Skin epidermis (tissue), 12 donors: Measurements from ENCODE around the gene STX18.
"Not testable (repeated sequence)": the region's sequence is repeated elsewhere in the genome, so short reads cannot be mapped to it uniquely, and the experiment has no call there.

Source experiments
- H3K27ac ChIP-seq, 21 experiments: fragments of 200-600 bp; sonication (generic) in 11 of 21; one replicate each; pipeline ENCODE4 v1.5.0; 2020; ENCODE audit warnings: mild to moderate bottlenecking in 3 of 21, inconsistent platforms in 2 of 21, moderate library complexity in 2 of 21
- H3K4me3 ChIP-seq, 7 experiments: fragments of 200-600 bp; sonication (generic) in 2 of 7; one replicate each; pipeline ENCODE4 v1.5.0; 2020; ENCODE audit warnings: inconsistent platforms in 2 of 7, mild to moderate bottlenecking in 2 of 7, moderate library complexity in 1 of 7

Gene STX18

GRCh38 chr4:4427121-4427870, 114.6 kb downstream of the STX18 start:
- Histone ChIP-seq H3K27ac (no peak overlapping the region), H3K4me3 (no peak overlapping the region)

DNA sequence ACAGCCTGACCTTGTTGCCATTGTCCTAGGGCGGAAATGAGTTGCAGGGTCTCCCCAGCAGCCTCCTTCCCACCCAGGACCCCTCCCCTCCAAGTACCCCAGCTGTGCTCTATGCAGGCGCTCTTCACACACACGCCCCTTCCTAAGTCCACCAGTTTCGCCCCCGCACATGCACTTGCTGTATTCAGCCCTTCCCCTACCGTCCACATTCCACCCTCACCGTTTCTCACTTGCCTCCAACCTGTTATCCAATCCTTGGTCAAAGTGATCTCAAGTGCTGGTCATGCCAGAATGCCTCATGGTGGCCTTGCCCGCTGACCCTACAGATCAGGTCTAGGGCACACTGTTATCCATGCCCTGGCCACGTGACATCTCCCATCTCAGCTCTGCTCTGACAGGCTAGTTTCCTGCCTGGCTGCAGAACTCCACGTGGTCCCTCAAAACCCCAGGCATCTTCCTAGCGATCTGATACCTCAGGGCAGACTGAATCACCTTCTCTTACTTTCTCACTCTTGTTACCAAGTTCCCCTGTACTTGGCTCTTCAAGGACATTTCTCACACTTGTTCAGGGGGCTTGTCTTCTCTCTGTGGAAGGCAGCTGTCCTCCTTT, 115.2 kb downstream of the STX18 start:
- no peak overlapping the region for H3K4me3 ChIP-seq
- H3K27ac ChIP-seq, result no peak overlapping the region

DNA sequence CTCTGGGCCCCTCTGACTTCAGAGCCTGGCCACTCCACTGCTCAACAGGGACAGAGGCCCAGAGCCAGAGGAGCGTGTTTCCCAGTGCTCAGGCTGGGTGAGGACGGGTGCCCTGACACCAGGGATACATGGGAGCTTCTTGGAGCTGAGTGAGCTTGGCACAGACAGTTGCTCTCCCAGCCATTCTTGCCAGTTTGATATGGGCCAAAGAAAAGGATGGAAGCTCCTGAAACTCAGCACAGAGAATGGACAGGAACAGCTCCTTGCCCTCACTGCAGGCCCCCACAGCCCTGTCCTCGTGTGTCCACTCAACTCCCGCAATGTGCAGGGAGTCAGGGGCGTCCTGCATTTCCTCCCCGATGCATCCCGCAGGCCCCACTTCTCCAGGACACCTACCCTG, 116.2 kb downstream of the STX18 start:
- Histone ChIP-seq H3K27ac (no peak overlapping the region), H3K4me3 (no peak overlapping the region)

- no peak overlapping the region for H3K27ac ChIP-seq
- no peak overlapping the region for H3K4me3 ChIP-seq
Measured at GRCh38 chr4:4425119-4425690, 116.6 kb downstream of the STX18 start.

GRCh38 chr4:4424499-4425115, 117.2 kb downstream of the STX18 start:
- Histone ChIP-seq H3K4me3 (no peak overlapping the region), H3K27ac (no peak overlapping the region)

DNA sequence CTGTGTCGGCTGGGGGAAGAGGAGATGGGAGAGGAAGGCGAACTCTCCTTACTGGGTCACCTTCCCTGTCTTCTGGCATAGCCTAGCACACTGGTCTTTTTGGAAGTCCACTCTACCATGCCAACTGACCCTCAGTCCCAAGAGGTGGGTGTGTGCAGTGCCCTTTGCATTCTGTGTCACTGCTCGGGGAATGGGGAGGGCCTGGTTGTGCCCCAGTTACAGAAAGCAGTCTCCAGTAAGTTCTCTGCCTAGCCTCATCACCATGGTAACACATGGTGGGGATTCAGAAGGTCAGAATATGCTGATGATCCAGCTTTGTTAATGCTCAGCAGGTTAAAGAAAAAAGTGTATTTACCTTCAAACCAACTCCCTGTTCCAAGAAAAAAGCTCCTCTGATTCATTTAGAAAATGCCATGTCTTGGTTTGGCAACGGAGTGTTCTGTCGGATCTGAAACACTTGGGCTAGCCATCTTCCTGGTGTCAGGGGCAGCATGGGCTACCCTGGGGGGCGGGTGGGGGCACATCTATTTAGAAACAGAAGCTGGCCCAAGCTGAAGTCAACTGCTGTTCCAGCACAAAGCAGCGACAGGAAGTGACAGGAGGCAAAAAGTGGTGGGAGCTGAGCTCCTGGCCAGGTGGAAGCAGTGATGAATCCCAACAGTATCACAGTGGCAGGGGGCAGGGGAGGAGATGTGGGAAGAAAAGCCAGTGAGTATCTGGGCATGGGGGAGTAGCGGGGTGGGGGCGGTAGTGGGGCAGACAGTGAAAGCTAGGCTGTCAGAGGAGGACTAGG, 117.9 kb downstream of the STX18 start:
- no peak overlapping the region for H3K4me3 ChIP-seq
- no peak overlapping the region for H3K27ac ChIP-seq

DNA sequence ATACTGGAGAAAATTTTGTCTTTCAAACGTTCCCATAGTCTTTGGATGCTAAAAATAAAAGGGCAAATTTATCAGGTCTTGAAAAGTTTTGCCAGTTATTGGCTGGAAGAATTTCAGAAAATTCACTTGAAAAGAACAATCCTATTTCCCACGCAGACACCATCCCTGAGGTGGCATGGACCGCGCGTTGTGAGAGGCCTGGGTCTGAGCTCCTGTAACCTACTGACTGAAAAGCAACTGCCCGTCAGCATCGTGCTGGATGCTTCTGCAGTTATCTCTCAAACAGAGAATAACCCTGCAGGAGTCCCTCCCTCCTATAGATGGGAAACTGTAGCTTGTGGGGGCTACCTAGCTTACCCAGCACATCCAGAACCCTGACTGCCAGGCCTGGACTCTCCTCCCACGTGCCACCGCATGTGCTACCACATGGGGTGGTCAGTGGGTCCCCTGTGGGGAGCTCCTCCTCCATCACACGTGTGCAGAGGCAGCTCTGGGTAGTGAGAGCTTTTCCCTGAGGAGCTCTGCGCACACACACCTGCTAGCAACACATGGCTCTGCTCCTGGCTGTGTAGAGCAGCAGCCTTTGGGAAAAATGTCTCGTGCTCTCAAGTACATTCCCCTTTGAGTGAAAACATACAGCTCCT, 118.9 kb downstream of the STX18 start:
- H3K27ac ChIP-seq, result no peak overlapping the region
- H3K4me3 ChIP-seq, result no peak overlapping the region

- H3K27ac ChIP-seq, H3K4me3 ChIP-seq: not testable (repeated sequence)
Measured at GRCh38 chr4:4422117-4422516, 119.7 kb downstream of the STX18 start.

- no peak overlapping the region for H3K4me3 ChIP-seq
- no peak overlapping the region for H3K27ac ChIP-seq
Measured at GRCh38 chr4:4421356-4421755, 120.5 kb downstream of the STX18 start.

DNA sequence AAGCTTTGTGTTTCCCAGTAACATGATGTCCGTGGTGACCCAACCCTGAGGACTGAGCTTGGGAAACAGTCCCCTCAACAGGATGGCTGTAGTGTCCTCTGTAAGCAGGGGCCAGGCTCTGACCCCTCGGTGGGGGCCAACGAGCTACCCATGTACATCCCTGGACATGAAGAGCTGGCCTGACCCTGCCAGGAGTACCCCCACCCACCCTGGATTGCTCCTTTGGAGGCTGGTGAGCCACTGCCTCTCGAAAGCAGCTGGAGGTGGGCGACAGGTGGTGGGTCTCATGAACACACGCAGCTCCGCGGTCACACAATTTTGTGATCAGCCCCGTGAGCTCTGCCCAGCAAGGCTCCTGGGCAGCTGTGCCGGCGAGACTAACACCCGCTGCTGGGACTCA, 121.4 kb downstream of the STX18 start:
- no peak overlapping the region for H3K4me3 ChIP-seq
- H3K27ac ChIP-seq, result no peak overlapping the region

DNA sequence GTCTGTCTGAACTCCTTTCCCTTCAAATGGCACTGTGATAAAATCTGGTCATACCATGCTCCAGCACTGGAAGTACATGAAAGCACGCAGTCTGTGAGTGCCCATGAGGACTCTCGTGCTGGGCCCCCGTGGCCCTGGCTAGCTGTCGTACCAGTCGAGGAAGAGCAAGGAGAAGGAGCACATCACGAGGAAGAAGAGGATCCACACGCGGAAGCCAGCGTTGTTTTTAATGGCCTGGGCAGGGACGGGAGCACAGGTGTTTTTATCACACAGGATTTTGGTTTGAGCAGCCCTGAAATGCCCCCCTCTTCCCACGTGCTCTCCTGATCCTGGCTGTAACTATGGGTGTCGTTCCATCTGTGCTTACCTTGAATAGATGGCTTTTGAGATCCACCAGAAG, 122.0 kb downstream of the STX18 start:
- H3K4me3 ChIP-seq, result no peak overlapping the region
- H3K27ac ChIP-seq, result no peak overlapping the region

- H3K27ac ChIP-seq, result peak overlapping the region in 1 of 21 experiments; percentile 35
- no peak overlapping the region for H3K4me3 ChIP-seq
Measured at GRCh38 chr4:4418676-4419390, 123.0 kb downstream of the STX18 start.

- Histone ChIP-seq H3K4me3 (no peak overlapping the region), H3K27ac (no peak overlapping the region)
Measured at GRCh38 chr4:4417886-4418285, 124.0 kb downstream of the STX18 start.

DNA sequence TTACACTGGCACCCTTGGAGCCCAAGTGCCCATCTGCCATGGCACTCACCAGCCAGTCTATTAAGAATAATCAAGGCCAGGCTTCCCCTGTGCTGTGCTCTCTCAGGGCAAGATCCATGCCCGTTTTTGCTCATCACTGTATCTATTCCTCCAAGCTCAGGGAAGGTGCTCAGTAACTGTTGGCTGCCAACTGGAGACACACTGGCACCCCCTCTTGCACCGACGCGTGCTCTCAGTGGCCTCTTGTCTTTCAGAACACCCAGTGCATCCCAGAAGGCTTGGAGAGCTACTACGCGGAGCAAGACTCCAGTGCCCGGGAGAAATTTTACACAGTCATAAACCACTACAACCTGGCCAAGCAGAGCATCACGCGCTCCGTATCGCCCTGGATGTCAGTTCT, 124.9 kb downstream of the STX18 start:
- Histone ChIP-seq H3K4me3 (no peak overlapping the region), H3K27ac (no peak overlapping the region)

GRCh38 chr4:4415806-4416805, 125.7 kb downstream of the STX18 start:
- Histone ChIP-seq H3K4me3 (no peak overlapping the region), H3K27ac (no peak overlapping the region)

GRCh38 chr4:4415107-4415805, 126.6 kb downstream of the STX18 start:
- Histone ChIP-seq H3K27ac (peak overlapping the region in 1 of 21 experiments; percentile 47), H3K4me3 (no peak overlapping the region)

GRCh38 chr4:4413806-4414205, 128.0 kb downstream of the STX18 start:
- Histone ChIP-seq H3K27ac (no peak overlapping the region), H3K4me3 (no peak overlapping the region)
